Uterus (tissue), 2 donors: Measurements from ENCODE around the gene ARPP19.

Experiments
- CTCF ChIP-seq, 4 experiments: fragments of 200-600 bp in 2 of 4; fragments of 450-650 bp in 2 of 4; sonication (generic) in 2 of 4; IDR thresholded peaks; one replicate each; pipeline ENCODE4 v1.5.1; 2016 to 2019; ENCODE audit warnings: antibody characterized with exemption in 4 of 4, mild to moderate bottlenecking in 2 of 4, moderate library complexity in 1 of 4
- POLR2A ChIP-seq, 2 donors: fragments of 450-650 bp; IDR thresholded peaks; one replicate each; pipeline ENCODE4 v1.6.1; 2016; ENCODE audit warnings: antibody characterized with exemption in 2 of 2, mild to moderate bottlenecking in 1 of 2, moderate library complexity in 1 of 2

GRCh38 chr15:52520421-52520820 lies 48.4 kb downstream of the ARPP19 start:
- no peak for TF ChIP-seq CTCF (IDR thresholded peaks at IDR 0.05)
- TF ChIP-seq POLR2A (IDR thresholded peaks at IDR 0.05): no peak
